Nephron progenitor cell (in vitro differentiated cells): ENCODE measurements around the gene NT5E.

ENCODE experiments used
- DNase-seq: peaks from one replicate; pipeline ENCODE4 v3.0.0; 2021
- H3K27ac Mint-ChIP-seq: 2 replicates; pipeline ENCODE4 v1.8.0; 2021; ENCODE audit warnings: mild to moderate bottlenecking, moderate library complexity, mixed read lengths
- H3K27me3 Mint-ChIP-seq: 2 replicates; pipeline ENCODE4 v1.8.0; 2021; ENCODE audit warnings: mild to moderate bottlenecking, low read depth, mixed read lengths; ENCODE audit not compliant: poor library complexity
- H3K36me3 Mint-ChIP-seq: 2 replicates; pipeline ENCODE4 v1.8.0; 2021; ENCODE audit warnings: low read depth, mixed read lengths
- H3K4me1 Mint-ChIP-seq: 2 replicates; pipeline ENCODE4 v1.8.0; 2021; ENCODE audit warnings: mixed read lengths
- H3K4me3 Mint-ChIP-seq: 2 replicates; pipeline ENCODE4 v1.8.0; 2021; ENCODE audit warnings: mild to moderate bottlenecking, moderate library complexity, mixed read lengths
- H3K9me3 Mint-ChIP-seq: 2 replicates; pipeline ENCODE4 v1.8.0; 2021; ENCODE audit warnings: mild to moderate bottlenecking, moderate library complexity, mixed read lengths
- CTCF ChIP-seq: fragments of 200-600 bp; sonication (generic); IDR thresholded peaks from 2 replicates; pipeline ENCODE4 v1.5.0; 2021; ENCODE audit warnings: antibody characterized with exemption

The NT5E gene

DNA sequence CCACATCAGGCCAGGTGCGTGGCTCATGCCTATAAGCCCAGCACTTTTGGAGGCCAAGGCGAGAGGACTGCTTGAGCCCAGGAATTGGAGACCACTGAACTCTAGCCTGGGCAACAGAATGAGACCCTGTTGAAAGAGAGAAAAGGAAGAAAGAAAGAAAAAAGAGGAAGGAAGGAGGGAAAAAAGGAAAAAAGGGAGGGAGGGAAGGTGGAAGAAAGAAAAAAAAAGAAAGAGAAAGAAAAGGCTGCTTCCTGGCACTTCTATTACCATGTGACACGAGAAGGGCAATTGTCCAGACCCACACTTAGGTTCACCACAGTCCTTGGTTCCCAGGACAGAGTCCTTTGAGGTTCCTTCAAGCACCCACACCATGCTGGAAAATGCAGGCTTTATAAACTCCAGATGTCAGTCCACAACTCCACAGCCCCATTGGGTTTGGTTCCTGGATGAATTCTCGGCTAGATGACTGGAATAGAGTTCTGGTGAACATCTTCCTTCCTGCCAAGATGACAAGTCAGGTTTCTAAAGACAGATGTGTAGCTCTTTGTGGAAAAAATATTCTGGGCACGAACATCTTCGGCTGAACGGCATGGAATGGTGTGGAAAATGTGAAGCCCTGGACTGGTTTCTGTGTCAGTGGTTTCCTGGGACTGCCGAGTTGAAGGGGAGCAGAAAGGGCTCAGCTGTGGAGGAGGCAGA lies 32.5 kb downstream of the NT5E start:
- no peak for TF ChIP-seq CTCF
- peaks cover 4% of the 10 kb centered on the region for H3K9me3 Mint-ChIP-seq
- H3K4me1 Mint-ChIP-seq, result no peaks in the 10 kb centered on the region
- peaks cover 13% of the 10 kb centered on the region for H3K27me3 Mint-ChIP-seq
- H3K27ac Mint-ChIP-seq, result no peak overlapping the region
- no peaks in the 10 kb centered on the region for H3K36me3 Mint-ChIP-seq
- no peak for DNase-seq
- no peak overlapping the region for H3K4me3 Mint-ChIP-seq

DNA sequence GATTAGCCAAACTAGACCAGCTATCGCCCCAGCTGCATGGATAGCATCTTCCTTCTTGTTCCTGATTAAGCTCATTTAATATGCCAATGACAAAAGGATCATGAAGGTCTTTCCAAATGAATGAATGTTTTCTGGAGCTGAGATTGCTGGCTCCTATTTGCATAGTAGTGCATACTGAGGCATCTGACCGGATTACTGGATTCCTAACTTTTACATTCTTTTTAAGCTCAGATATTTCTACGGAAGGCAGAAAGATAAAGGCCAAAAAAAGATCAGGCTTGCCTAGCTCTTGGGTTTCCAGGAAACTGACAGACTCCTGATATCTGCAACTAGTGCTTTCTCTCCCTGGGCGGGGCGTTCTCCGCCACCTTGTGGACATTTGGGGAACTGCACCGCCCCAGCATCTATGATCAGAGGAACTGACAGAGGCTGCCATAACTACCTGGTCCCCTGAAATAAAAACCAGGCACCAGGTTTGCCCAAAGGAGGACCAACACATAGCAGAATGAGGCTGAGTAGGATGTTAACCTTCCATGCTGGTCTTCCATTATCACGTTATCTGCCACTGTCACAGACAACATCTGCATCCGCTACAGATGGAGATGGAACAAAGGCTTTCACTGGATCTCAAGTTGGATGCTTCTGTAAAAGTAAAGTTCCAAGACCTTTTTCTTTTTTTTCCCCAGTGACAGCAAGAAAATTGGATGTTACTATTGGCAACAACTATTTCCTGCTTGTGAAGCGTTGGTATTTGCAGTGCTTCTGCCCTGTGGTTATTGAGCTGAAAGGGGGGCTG lies 33.2 kb downstream of the NT5E start:
- peak; percentile 87 for DNase-seq
- no peak overlapping the region for H3K4me3 Mint-ChIP-seq
- H3K4me1 Mint-ChIP-seq, result no peaks in the 10 kb centered on the region
- no peaks in the 10 kb centered on the region for H3K9me3 Mint-ChIP-seq
- peaks cover 13% of the 10 kb centered on the region for H3K27me3 Mint-ChIP-seq
- no peaks in the 10 kb centered on the region for H3K36me3 Mint-ChIP-seq
- TF ChIP-seq CTCF, result peak; percentile 100
- no peak overlapping the region for H3K27ac Mint-ChIP-seq

DNA sequence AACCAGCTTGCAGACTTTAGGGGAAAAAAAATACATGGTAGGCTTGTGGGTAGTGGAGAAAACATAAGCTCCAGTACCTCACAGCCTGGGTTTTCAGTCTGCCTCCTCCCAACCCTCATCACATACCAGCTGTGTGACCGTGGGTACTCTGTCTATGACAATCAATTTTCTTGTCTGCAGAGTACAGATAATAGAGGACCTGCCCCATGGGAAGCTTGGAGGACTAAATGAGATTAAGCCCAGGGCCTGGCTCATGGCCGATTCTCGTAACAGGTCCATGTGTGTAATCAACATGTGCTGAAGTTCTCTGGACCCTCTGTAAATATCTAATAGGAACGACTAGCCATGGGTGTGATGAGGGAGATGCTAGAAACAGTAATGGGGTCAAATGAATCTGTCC lies 34.0 kb downstream of the NT5E start:
- DNase-seq, result no peak
- H3K9me3 Mint-ChIP-seq, result no peaks in the 10 kb centered on the region
- no peak overlapping the region for H3K4me3 Mint-ChIP-seq
- TF ChIP-seq CTCF, result no peak
- peaks cover 13% of the 10 kb centered on the region for H3K27me3 Mint-ChIP-seq
- no peak overlapping the region for H3K27ac Mint-ChIP-seq
- H3K4me1 Mint-ChIP-seq, result no peaks in the 10 kb centered on the region
- H3K36me3 Mint-ChIP-seq, result no peaks in the 10 kb centered on the region

DNA sequence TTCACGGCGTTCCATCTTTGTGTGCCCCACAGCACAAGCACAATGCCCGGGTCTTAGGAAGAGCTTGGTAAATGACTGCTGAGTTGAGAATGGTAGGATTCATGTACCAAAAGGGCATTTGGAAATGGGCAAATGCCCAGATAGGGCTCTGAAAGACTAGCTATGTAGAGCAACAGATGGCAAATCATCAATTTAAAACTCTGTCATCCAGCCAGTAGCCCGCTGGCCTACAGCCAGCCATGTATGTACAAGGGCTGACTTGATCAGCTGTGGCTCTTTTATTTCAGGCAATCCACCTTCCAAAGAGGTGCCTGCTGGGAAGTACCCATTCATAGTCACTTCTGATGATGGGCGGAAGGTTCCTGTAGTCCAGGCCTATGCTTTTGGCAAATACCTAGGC lies 35.1 kb downstream of the NT5E start:
- DNase-seq, result no peak
- no peak overlapping the region for H3K27ac Mint-ChIP-seq
- no peaks in the 10 kb centered on the region for H3K4me1 Mint-ChIP-seq
- H3K36me3 Mint-ChIP-seq, result no peaks in the 10 kb centered on the region
- no peak for TF ChIP-seq CTCF
- peaks cover 13% of the 10 kb centered on the region for H3K27me3 Mint-ChIP-seq
- no peak overlapping the region for H3K4me3 Mint-ChIP-seq
- H3K9me3 Mint-ChIP-seq, result no peaks in the 10 kb centered on the region

DNA sequence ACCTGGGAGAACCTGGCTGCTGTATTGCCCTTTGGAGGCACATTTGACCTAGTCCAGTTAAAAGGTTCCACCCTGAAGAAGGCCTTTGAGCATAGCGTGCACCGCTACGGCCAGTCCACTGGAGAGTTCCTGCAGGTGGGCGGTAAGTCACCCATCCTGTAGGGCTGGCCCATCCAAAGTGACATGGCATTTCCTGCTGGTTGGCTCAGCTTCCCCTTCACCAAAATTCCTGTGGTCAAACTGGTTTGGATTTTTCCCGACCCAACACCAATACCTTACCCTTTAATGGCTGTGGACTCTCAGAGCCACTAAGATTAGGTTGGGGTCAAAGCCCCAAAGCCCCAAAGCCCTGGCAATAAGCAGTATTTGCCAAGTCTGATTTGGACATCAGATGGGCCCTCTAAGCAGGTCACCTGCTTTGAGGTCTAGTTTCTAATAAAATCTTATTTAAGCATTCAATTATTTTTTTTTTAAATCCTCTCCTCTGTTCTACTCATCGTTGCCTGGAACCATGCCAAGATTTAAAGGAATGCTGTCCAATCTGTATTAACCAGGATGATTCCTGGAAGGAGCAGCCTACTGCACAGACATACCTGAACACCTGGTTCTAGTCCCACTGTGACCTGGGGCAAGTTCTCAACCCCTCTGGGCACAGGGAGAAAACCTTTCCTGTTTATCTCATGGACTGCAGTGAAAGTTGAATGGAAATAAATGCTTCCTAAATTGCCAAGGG lies 40.8 kb downstream of the NT5E start:
- no peak overlapping the region for H3K4me3 Mint-ChIP-seq
- TF ChIP-seq CTCF, result no peak
- DNase-seq, result no peak
- H3K36me3 Mint-ChIP-seq, result no peaks in the 10 kb centered on the region
- peaks cover 2% of the 10 kb centered on the region for H3K9me3 Mint-ChIP-seq
- peaks cover 5% of the 10 kb centered on the region for H3K27me3 Mint-ChIP-seq
- H3K27ac Mint-ChIP-seq, result no peak overlapping the region
- H3K4me1 Mint-ChIP-seq, result no peaks in the 10 kb centered on the region
